Transverse colon (tissue), 4 donors: ENCODE measurements around the gene CFLAR. TPM values are rescaled to one million over a fixed set of nuclear protein-coding genes. Genes with fewer than 3 reads are reported as not detected.

Experiments
- DNase-seq: peaks from one replicate; pipeline ENCODE4 v3.0.0-alpha.2; 2019
- H3K27ac ChIP-seq, 4 donors: fragments of 200-600 bp; sonication (generic); 2 replicates each; pipeline ENCODE4 v1.5.1; 2016 to 2018; ENCODE audit warnings: inconsistent platforms in 4 of 4
- H3K27me3 ChIP-seq: fragments of 200-600 bp; sonication (generic); 2 replicates; pipeline ENCODE4 v1.5.1; 2017; ENCODE audit warnings: inconsistent platforms
- H3K36me3 ChIP-seq, 4 donors: fragments of 200-600 bp; sonication (generic); 2 replicates each; pipeline ENCODE4 v1.5.1; 2017 to 2019; ENCODE audit warnings: inconsistent platforms in 4 of 4
- H3K4me1 ChIP-seq, 4 donors: fragments of 200-600 bp; sonication (generic); 2 replicates each; pipeline ENCODE4 v1.5.1; 2017 to 2020; ENCODE audit warnings: inconsistent platforms in 4 of 4
- H3K4me3 ChIP-seq, 4 donors: fragments of 200-600 bp; sonication (generic); 1 replicate in 1 of 4; 2 replicates in 3 of 4; pipeline versions ENCODE4 v1.5.1 to v1.6.1; 2017 to 2019; ENCODE audit warnings: inconsistent platforms in 4 of 4
- H3K9me3 ChIP-seq, 2 donors: fragments of 200-600 bp; sonication (generic); 2 replicates each; pipeline ENCODE4 v1.5.1; 2017 to 2019; ENCODE audit warnings: inconsistent platforms in 2 of 2
- CTCF ChIP-seq, 5 experiments: fragments of 200-600 bp in 3 of 5; fragments of 450-650 bp in 2 of 5; sonication (generic) in 3 of 5; IDR thresholded peaks; 1 replicate in 2 of 5; 2 replicates in 3 of 5; pipeline ENCODE4 v1.5.1; 2016 to 2017; ENCODE audit warnings: antibody characterized with exemption in 5 of 5, inconsistent platforms in 3 of 5, mild to moderate bottlenecking in 2 of 5, moderate library complexity in 1 of 5
- EP300 ChIP-seq: sonication (generic); formaldehyde crosslinking; IDR thresholded peaks from one replicate; pipeline ENCODE4 v1.6.1; 2017; ENCODE audit warnings: antibody characterized with exemption, low read depth
- POLR2A ChIP-seq: fragments of 450-650 bp; IDR thresholded peaks from one replicate; pipeline ENCODE4 v1.6.1; 2016; ENCODE audit warnings: antibody characterized with exemption, mild to moderate bottlenecking, moderate library complexity
- POLR2AphosphoS5 ChIP-seq, 3 donors: sonication (generic); formaldehyde crosslinking; IDR thresholded peaks; one replicate each; pipeline ENCODE4 v1.6.1; 2016; ENCODE audit warnings: antibody characterized with exemption in 3 of 3
- WGBS, 2 donors: methylation state at CpG; one replicate each; pipeline ENCODE4 v1.1.5; 2018; ENCODE audit warnings: low coverage in 1 of 2; 5-methylcytosine and 5-hydroxymethylcytosine counted together
- in situ Hi-C, 4 donors: fragments of 200-750 bp; cut with MboI; loops; one replicate each; pipeline versions ENCODE4 v1.15.0 to v1.15.1; 2017; ENCODE audit warnings: low sequenced_read_pairs in 3 of 4, low pct_ligation_motif_present in 1 of 4, low pct_unique_long_range_greater_than_20kb in 1 of 4
- intact Hi-C: fragments of 100-400 bp; cut with DNase I; formaldehyde crosslinking; loops from one replicate; pipeline ENCODE4 v1.15.1; 2023; ENCODE audit warnings: low total_unique reads
- total RNA-seq, 4 donors: library from RNA; depleted of rRNA; stranded (reverse); fragments of >200 nt; gene quantifications; one replicate each; pipeline ENCODE4 v1.1.0, GENCODE V29; 2016

The CFLAR gene
- total RNA-seq, 4 donors from 2014 or later: 148 to 449 (median 323) TPM

- DNase-seq: no peak
- in situ Hi-C loops: no loop called here
- TF ChIP-seq POLR2AphosphoS5 (IDR thresholded peaks at IDR 0.05) (no peak), POLR2A (no peak), EP300 (no peak), CTCF (IDR thresholded peaks at IDR 0.05) (no peak)
- Histone ChIP-seq H3K27ac (peak overlapping the region; percentile 4 to 70 (median 38)), H3K27me3 (no peaks in the 10 kb centered on the region), H3K9me3 (no peaks in the 10 kb centered on the region), H3K4me3 (no peak overlapping the region), H3K36me3 (peaks cover 0 to 26% (median 3%) of the 10 kb centered on the region in 4 donors), H3K4me1 (peaks cover 0 to 21% (median 5%) of the 10 kb centered on the region in 4 donors)
- intact Hi-C loops: no loop called here
- WGBS, 2 donors: 27 to 47% methylated on average over 3 of the region's 3 CpGs
Measured at GRCh38 chr2:201194097-201194496, 78.1 kb downstream of the CFLAR start.

GRCh38 chr2:201195331-201195730 is 79.4 kb downstream of the CFLAR start:
- intact Hi-C loops: no loop called here
- in situ Hi-C loops: no loop called here
- H3K4me1 ChIP-seq: peaks cover 0 to 21% (median 5%) of the 10 kb centered on the region in 4 donors
- no peak overlapping the region for H3K4me3 ChIP-seq
- no peaks in the 10 kb centered on the region for H3K27me3 ChIP-seq
- 68 to 96% methylated on average over 3 of the region's 3 CpGs for WGBS, 2 donors
- peak overlapping the region in 1 of 4 donors; percentile 70 for H3K27ac ChIP-seq
- H3K9me3 ChIP-seq: no peaks in the 10 kb centered on the region
- no peak for DNase-seq
- H3K36me3 ChIP-seq: peaks cover 0 to 23% (median 3%) of the 10 kb centered on the region in 4 donors
- TF ChIP-seq POLR2AphosphoS5 (IDR thresholded peaks at IDR 0.05): no peak
- no peak for TF ChIP-seq CTCF (IDR thresholded peaks at IDR 0.05)
- no peak for TF ChIP-seq EP300

- 68 to 100% methylated on average over 1 to 3 of the region's 3 CpGs for WGBS, 2 donors
- H3K4me3 ChIP-seq: no peak overlapping the region
- in situ Hi-C loops: no loop called here
- no peaks in the 10 kb centered on the region for H3K27me3 ChIP-seq
- peak overlapping the region in 1 of 4 donors; percentile 70 for H3K27ac ChIP-seq
- no peak for DNase-seq
- intact Hi-C loops: no loop called here
- TF ChIP-seq POLR2A (no peak), POLR2AphosphoS5 (IDR thresholded peaks at IDR 0.05) (no peak), EP300 (no peak), CTCF (IDR thresholded peaks at IDR 0.05) (no peak)
- peaks cover 0 to 29% (median 3%) of the 10 kb centered on the region in 4 donors for H3K36me3 ChIP-seq
- H3K9me3 ChIP-seq: no peaks in the 10 kb centered on the region
- H3K4me1 ChIP-seq: peaks cover 0 to 21% (median 5%) of the 10 kb centered on the region in 4 donors
Measured at GRCh38 chr2:201196003-201196402, 80.0 kb downstream of the CFLAR start.

GRCh38 chr2:201196803-201197202 is 80.8 kb downstream of the CFLAR start:
- H3K27ac ChIP-seq: no peak overlapping the region
- peaks cover 0 to 21% (median 5%) of the 10 kb centered on the region in 4 donors for H3K4me1 ChIP-seq
- in situ Hi-C loops (no loop called here), intact Hi-C loops (no loop called here)
- WGBS, 2 donors: 93 to 100% methylated on average over 1 of the region's 1 CpG
- H3K27me3 ChIP-seq: no peaks in the 10 kb centered on the region
- no peak for DNase-seq
- no peaks in the 10 kb centered on the region for H3K9me3 ChIP-seq
- H3K4me3 ChIP-seq: no peak overlapping the region
- peaks cover 0 to 29% (median 3%) of the 10 kb centered on the region in 4 donors for H3K36me3 ChIP-seq
- TF ChIP-seq POLR2AphosphoS5 (IDR thresholded peaks at IDR 0.05) (no peak), EP300 (no peak), POLR2A (no peak)

GRCh38 chr2:201197781-201198180 is 81.8 kb downstream of the CFLAR start:
- H3K4me3 ChIP-seq: no peak overlapping the region
- no peak for DNase-seq
- H3K4me1 ChIP-seq: peaks cover 0 to 21% (median 5%) of the 10 kb centered on the region in 4 donors
- H3K9me3 ChIP-seq: no peaks in the 10 kb centered on the region
- TF ChIP-seq POLR2AphosphoS5 (IDR thresholded peaks at IDR 0.05): no peak
- no peak for TF ChIP-seq CTCF (IDR thresholded peaks at IDR 0.05)
- no peak for TF ChIP-seq POLR2A
- intact Hi-C loops (no loop called here), in situ Hi-C loops (no loop called here)
- H3K27me3 ChIP-seq: no peaks in the 10 kb centered on the region
- 81 to 89% methylated on average over 4 of the region's 4 CpGs for WGBS, 2 donors
- H3K36me3 ChIP-seq: peaks cover 0 to 29% (median 3%) of the 10 kb centered on the region in 4 donors
- H3K27ac ChIP-seq: no peak overlapping the region
